Fibroblast of the aortic adventitia (primary cell): ENCODE measurements around the gene ADGRG4. TPM values are rescaled to one million over a fixed set of nuclear protein-coding genes. Genes with fewer than 3 reads are reported as not detected.

Source experiments
- DNase-seq: peaks from one replicate; pipeline ENCODE4 v3.0.0-alpha.2; 2010; ENCODE audit warnings: low read depth
- H3K4me3 ChIP-seq: 2 replicates; pipeline ENCODE4 v1.5.1; 2011; ENCODE audit warnings: low read depth, mild to moderate bottlenecking, control low read depth, low read length, moderate library complexity
- CTCF ChIP-seq: IDR thresholded peaks from 2 replicates; pipeline ENCODE4 v1.5.1; 2011; ENCODE audit warnings: mild to moderate bottlenecking, low read length, control low read depth, inconsistent platforms; ENCODE audit not compliant: insufficient read depth
- total RNA-seq: library from RNA; depleted of rRNA; stranded (reverse); fragments of >200 nt; gene quantifications from 2 replicates; pipeline ENCODE4 v1.2.3, GENCODE V29; 2012; ENCODE audit warnings: low replicate concordance

The ADGRG4 gene
- total RNA-seq, 1 donor = not detected

GRCh38 chrX:136344320-136344719, 43.6 kb downstream of the ADGRG4 start:
- DNase-seq = no peak
- H3K4me3 ChIP-seq = no peak overlapping the region
- TF ChIP-seq CTCF = no peak

- TF ChIP-seq CTCF = no peak
- H3K4me3 ChIP-seq = no peak overlapping the region
- DNase-seq = no peak
Observed at GRCh38 chrX:136346506-136346905, 45.7 kb downstream of the ADGRG4 start.

GRCh38 chrX:136347706-136348105, 46.9 kb downstream of the ADGRG4 start:
- no peak for DNase-seq
- H3K4me3 ChIP-seq = no peak overlapping the region
- TF ChIP-seq CTCF = no peak

GRCh38 chrX:136353526-136354093, 52.8 kb downstream of the ADGRG4 start:
- TF ChIP-seq CTCF = no peak
- no peak for DNase-seq
- H3K4me3 ChIP-seq = no peak overlapping the region

GRCh38 chrX:136354201-136354600, 53.4 kb downstream of the ADGRG4 start:
- no peak overlapping the region for H3K4me3 ChIP-seq
- no peak for TF ChIP-seq CTCF
- no peak for DNase-seq

- TF ChIP-seq CTCF = no peak
- no peak for DNase-seq
- no peak overlapping the region for H3K4me3 ChIP-seq
Observed at GRCh38 chrX:136369377-136369776, 68.6 kb downstream of the ADGRG4 start.

GRCh38 chrX:136376713-136377112, 76.0 kb downstream of the ADGRG4 start:
- no peak overlapping the region for H3K4me3 ChIP-seq
- DNase-seq = no peak
- no peak for TF ChIP-seq CTCF
